Middle frontal gyrus (tissue), 1 donor: ENCODE results near the gene RFWD3.

Experiments used
- DNase-seq: peaks from one replicate; pipeline ENCODE4 v3.0.0-alpha.2; 2015; ENCODE audit warnings: low spot score; ENCODE audit errors: extremely low spot score

The RFWD3 gene

GRCh38 chr16:74623839-74624235 lies 42.8 kb downstream of the RFWD3 start:
- DNase-seq = no peak

GRCh38 chr16:74623214-74623838 lies 43.4 kb downstream of the RFWD3 start:
- peak; percentile 36 for DNase-seq

DNA sequence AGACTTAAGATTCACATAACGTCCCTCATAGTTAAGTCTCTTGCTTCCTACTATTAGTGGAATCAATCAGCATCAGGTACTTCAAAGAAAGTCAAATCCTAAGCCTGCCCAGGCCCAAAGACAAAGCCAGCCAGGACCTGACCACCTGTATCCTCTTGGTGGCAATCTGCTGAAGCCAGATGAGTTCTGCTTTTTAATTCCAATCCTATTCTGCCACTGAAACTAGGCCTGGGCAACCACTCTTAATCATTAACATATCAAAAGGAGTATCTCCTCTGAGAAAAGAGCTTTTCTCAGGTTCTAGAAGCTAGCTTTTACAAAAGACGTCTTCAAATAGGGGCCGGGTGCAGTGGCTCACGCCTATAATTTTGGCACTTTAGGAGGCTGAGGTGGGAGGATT lies 44.7 kb downstream of the RFWD3 start:
- no peak for DNase-seq

DNA sequence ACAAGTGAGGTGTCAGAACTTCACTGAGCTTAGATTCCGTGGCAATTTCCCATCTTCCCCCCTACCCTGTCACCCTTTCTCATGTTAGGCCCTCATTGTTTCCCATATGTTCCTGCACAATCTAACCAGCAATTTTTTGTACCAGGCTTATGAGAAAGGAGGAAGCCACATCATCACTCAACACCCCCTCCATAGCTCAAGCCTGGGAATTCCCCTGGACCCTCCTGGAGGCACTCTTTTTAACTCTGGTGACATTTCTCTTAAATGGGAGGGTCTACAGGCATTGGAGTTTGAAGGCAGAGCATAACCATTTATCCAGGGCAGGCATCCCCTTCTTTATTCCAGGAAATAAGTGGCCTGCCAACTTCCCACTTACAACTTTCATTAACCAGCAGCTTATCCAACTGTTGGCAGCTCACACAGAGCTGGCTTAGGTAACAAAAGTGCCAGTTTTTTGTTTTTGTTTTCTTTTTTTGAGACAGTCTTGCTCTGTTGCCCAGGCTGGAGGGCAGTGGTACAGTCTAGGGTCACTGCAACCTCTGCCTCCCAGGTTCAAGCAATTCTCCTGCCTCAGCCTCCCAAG lies 49.4 kb downstream of the RFWD3 start:
- DNase-seq = no peak

- no peak for DNase-seq
These were observed 55.0 kb downstream of the RFWD3 start for GRCh38 chr16:74611721-74612120.

DNA sequence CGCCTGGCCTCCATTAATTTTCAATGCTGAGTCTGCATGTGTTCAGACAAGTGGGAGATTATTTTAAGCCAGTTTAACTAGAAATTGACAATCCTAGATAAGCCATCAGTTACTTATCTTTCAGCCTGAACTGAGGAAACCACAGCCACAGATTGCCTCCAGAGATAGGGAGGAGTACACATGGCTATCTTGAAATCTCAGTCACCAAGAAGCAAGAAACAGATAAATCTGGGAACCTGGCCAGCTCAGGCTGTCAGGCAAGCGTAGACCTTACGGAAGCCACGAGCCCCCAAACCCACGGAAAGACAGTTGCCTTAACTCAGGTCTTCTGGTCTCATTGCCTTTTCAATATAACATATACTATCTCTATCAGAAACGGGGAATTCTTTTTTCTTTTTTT lies 57.7 kb downstream of the RFWD3 start:
- DNase-seq = no peak

- no peak for DNase-seq
These were observed 58.3 kb downstream of the RFWD3 start for GRCh38 chr16:74608381-74608780.

DNA sequence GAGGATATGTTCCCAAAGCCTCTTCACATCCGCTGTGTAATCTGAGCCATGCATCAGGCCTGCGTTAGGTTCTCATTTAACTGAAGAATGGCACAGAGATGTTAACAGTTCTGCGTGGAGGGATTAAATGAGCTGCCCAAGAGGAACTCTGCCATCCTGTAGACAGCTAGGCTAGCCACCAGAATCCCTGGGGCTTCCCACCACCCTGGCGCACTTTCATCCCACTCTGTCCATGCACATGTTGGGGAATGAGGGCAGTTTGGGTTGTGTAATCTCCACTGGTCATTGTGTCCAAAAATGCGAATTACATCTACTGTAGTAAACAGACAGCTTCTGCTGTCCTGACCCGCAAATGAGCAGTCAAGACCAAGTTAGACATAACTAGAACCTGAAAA lies 58.7 kb downstream of the RFWD3 start:
- DNase-seq = no peak

DNA sequence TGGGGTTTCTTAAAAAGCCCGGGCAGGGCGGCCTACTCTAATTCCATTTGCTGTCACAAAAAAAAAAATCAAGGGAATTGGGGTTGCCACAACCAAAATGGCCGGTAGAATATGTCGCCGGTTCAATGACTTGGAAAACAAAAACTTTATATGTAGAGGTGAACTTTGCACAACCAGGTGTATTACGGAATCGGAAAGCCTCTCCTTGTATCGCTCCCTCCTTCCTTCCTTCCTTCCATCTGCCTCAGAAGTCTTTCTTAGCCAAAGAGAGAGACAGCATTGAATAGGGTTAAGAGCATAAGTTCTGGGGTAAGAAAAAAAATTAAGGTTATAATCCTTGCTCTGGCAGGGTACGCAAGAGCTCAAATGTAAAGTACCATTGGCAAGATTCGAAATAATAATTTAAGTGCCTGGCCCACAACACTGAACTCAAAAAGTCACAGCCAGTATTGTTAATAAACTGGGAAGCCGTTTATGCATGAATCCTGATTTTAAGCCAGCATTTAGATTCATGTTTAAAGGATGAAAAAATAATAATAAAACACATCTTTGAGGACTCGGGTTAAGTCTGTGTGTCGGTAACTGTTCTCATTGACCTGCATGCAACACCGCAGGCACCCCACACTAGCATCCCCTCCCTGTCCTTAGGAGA lies 59.2 kb downstream of the RFWD3 start:
- DNase-seq = no peak

GRCh38 chr16:74606521-74607309 lies 60.0 kb downstream of the RFWD3 start, which contains the start of gene GLG1:
Gene GLG1, minus strand, starts transcription at chr16:74607114. Its CDS starts 20 bp downstream, at chr16:74607094.
- DNase-seq = peak; percentile 87

- DNase-seq = no peak
These were observed 60.7 kb downstream of the RFWD3 start for GRCh38 chr16:74605746-74606520.

DNA sequence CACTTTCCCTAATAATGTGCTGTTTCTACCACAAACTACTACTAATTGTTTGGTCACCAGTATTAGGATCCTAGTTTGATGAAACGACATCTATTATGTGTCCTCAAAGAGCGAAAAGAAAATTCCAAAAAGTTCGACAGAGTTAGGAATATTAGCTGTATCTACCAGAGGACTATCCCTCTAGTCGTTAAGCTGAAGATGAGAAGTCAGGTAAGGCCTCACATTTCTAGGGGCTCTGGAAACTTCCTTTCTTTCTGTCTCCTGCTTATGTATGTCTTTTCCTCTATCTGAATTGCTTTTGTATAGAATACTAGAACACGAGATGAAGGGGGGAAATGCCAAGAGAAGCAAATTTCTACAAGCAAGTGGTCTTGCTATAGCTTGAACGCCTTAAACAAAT lies 61.3 kb downstream of the RFWD3 start:
- no peak for DNase-seq

GRCh38 chr16:74603848-74604247 lies 62.8 kb downstream of the RFWD3 start:
- DNase-seq = no peak

GRCh38 chr16:74601126-74601871 lies 65.4 kb downstream of the RFWD3 start:
- no peak for DNase-seq

DNA sequence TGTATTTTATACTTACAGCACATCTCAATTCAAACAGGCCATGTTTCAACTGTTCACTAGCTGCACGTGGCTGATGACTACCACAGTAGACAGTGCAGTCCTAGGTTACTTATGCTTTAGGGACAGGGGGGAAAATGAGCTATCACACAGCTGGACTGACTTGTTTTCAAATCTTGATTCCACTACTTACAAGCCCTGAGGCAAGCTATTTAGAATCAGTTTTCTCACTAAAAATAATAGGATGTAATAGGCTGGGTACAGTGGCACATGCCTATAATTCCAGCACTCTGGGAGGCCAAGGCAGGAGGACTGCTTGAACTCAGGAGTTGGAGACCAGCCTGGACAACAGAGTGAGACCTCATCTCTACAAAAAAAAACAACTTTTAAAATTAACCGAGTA lies 70.1 kb downstream of the RFWD3 start:
- no peak for DNase-seq

- no peak for DNase-seq
These were observed 73.8 kb downstream of the RFWD3 start for GRCh38 chr16:74592847-74593246.

- DNase-seq = no peak
These were observed 74.6 kb downstream of the RFWD3 start for GRCh38 chr16:74591876-74592650.

- no peak for DNase-seq
These were observed 79.7 kb downstream of the RFWD3 start for GRCh38 chr16:74586948-74587347.

DNA sequence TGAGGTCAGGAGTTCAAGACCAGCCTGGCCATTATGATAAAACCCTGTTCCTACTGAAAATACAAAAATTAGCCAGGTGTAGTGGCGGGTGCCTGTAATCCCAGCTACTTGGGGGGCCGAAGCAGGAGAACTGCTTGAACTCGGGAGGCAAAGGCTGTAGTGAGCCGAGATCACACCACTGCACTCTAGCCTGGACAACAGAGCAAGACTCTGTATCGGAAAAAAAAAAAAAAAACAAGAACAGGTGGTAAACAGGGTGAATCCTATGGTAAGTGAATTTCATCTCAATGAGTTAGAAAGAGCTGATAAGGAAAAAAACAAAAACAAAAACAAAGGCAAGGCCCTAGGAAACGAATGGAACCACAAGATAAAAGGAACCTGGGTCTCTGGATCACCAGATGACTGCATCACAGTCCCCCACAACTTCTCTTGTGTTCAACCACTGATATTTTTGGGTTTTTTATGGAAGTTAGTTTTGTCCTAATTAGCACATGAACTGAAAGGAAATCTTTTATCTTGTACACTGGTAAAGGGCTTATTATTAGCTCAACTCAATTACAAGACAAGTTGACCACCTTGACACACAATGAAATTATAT lies 80.7 kb downstream of the RFWD3 start:
- DNase-seq = no peak
